Transverse colon (tissue), 4 donors: Measurements from ENCODE around the gene NFKB1. TPM values are rescaled to one million over a fixed set of nuclear protein-coding genes. Genes with fewer than 3 reads are reported as not detected.

Source experiments
- DNase-seq: peaks from one replicate; pipeline ENCODE4 v3.0.0-alpha.2; 2019
- H3K27ac ChIP-seq, 4 donors: fragments of 200-600 bp; sonication (generic); 2 replicates each; pipeline ENCODE4 v1.5.1; 2016 to 2018; ENCODE audit warnings: inconsistent platforms in 4 of 4
- H3K27me3 ChIP-seq: fragments of 200-600 bp; sonication (generic); 2 replicates; pipeline ENCODE4 v1.5.1; 2017; ENCODE audit warnings: inconsistent platforms
- H3K36me3 ChIP-seq, 4 donors: fragments of 200-600 bp; sonication (generic); 2 replicates each; pipeline ENCODE4 v1.5.1; 2017 to 2019; ENCODE audit warnings: inconsistent platforms in 4 of 4
- H3K4me1 ChIP-seq, 4 donors: fragments of 200-600 bp; sonication (generic); 2 replicates each; pipeline ENCODE4 v1.5.1; 2017 to 2020; ENCODE audit warnings: inconsistent platforms in 4 of 4
- H3K4me3 ChIP-seq, 4 donors: fragments of 200-600 bp; sonication (generic); 1 replicate in 1 of 4; 2 replicates in 3 of 4; pipeline versions ENCODE4 v1.5.1 to v1.6.1; 2017 to 2019; ENCODE audit warnings: inconsistent platforms in 4 of 4
- H3K9me3 ChIP-seq, 2 donors: fragments of 200-600 bp; sonication (generic); 2 replicates each; pipeline ENCODE4 v1.5.1; 2017 to 2019; ENCODE audit warnings: inconsistent platforms in 2 of 2
- CTCF ChIP-seq, 5 experiments: fragments of 200-600 bp in 3 of 5; fragments of 450-650 bp in 2 of 5; sonication (generic) in 3 of 5; IDR thresholded peaks; 1 replicate in 2 of 5; 2 replicates in 3 of 5; pipeline ENCODE4 v1.5.1; 2016 to 2017; ENCODE audit warnings: antibody characterized with exemption in 5 of 5, inconsistent platforms in 3 of 5, mild to moderate bottlenecking in 2 of 5, moderate library complexity in 1 of 5
- EP300 ChIP-seq: sonication (generic); formaldehyde crosslinking; IDR thresholded peaks from one replicate; pipeline ENCODE4 v1.6.1; 2017; ENCODE audit warnings: antibody characterized with exemption, low read depth
- POLR2A ChIP-seq: fragments of 450-650 bp; IDR thresholded peaks from one replicate; pipeline ENCODE4 v1.6.1; 2016; ENCODE audit warnings: antibody characterized with exemption, mild to moderate bottlenecking, moderate library complexity
- POLR2AphosphoS5 ChIP-seq, 3 donors: sonication (generic); formaldehyde crosslinking; IDR thresholded peaks; one replicate each; pipeline ENCODE4 v1.6.1; 2016; ENCODE audit warnings: antibody characterized with exemption in 3 of 3
- WGBS, 2 donors: methylation state at CpG; one replicate each; pipeline ENCODE4 v1.1.5; 2018; ENCODE audit warnings: low coverage in 1 of 2; 5-methylcytosine and 5-hydroxymethylcytosine counted together
- in situ Hi-C, 4 donors: fragments of 200-750 bp; cut with MboI; loops; one replicate each; pipeline versions ENCODE4 v1.15.0 to v1.15.1; 2017; ENCODE audit warnings: low sequenced_read_pairs in 3 of 4, low pct_ligation_motif_present in 1 of 4, low pct_unique_long_range_greater_than_20kb in 1 of 4
- intact Hi-C: fragments of 100-400 bp; cut with DNase I; formaldehyde crosslinking; loops from one replicate; pipeline ENCODE4 v1.15.1; 2023; ENCODE audit warnings: low total_unique reads
- total RNA-seq, 4 donors: library from RNA; depleted of rRNA; stranded (reverse); fragments of >200 nt; gene quantifications; one replicate each; pipeline ENCODE4 v1.1.0, GENCODE V29; 2016

NFKB1 gene
- total RNA-seq, 4 donors from 2014 or later, result 20.9 to 35.8 (median 25.2) TPM

DNA sequence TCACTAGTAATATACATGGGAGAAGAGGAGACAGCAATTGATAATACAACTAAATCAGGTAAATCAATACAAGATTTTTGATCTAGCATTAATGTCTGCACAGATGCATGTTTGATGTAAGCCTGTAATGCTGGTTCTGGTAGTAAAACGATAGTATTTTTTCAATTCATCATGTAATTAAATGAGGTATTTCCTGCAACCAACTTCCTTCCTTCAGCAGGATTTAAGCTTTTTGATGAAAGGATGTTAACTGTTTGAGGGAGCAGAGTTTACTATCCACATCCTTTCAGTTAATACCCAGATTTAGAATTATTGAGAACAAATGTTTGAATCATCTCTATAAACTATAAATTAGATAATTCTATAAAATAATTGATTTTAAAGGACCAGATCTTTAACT lies 31.4 kb upstream of the NFKB1 start:
- 14 to 16% methylated on average over 1 of the region's 1 CpG for WGBS, 2 donors
- Histone ChIP-seq H3K36me3 (no peaks in the 10 kb centered on the region), H3K4me3 (no peak overlapping the region), H3K27ac (no peak overlapping the region), H3K4me1 (peaks cover 0 to 22% (median 13%) of the 10 kb centered on the region in 4 donors), H3K9me3 (no peaks in the 10 kb centered on the region), H3K27me3 (no peaks in the 10 kb centered on the region)
- TF ChIP-seq EP300 (no peak), POLR2AphosphoS5 (IDR thresholded peaks at IDR 0.05) (no peak), POLR2A (no peak), CTCF (IDR thresholded peaks at IDR 0.05) (no peak)
- DNase-seq, result no peak
- in situ Hi-C loops, result no loop called here
- intact Hi-C loops, result no loop called here

GRCh38 chr4:102472441-102473013 lies 28.6 kb upstream of the NFKB1 start:
- in situ Hi-C loops, result no loop called here
- TF ChIP-seq CTCF (IDR thresholded peaks at IDR 0.05) (no peak), EP300 (no peak), POLR2A (no peak), POLR2AphosphoS5 (IDR thresholded peaks at IDR 0.05) (no peak)
- H3K27me3 ChIP-seq, result no peaks in the 10 kb centered on the region
- H3K4me3 ChIP-seq, result no peak overlapping the region
- peaks cover 0 to 22% (median 13%) of the 10 kb centered on the region in 4 donors for H3K4me1 ChIP-seq
- intact Hi-C loops, result no loop called here
- no peaks in the 10 kb centered on the region for H3K9me3 ChIP-seq
- WGBS, 2 donors, result 56 to 67% methylated on average over 1 of the region's 1 CpG
- H3K27ac ChIP-seq, result peak overlapping the region; percentile 13 to 51 (median 39)
- no peaks in the 10 kb centered on the region for H3K36me3 ChIP-seq
- DNase-seq, result no peak

- Histone ChIP-seq H3K27ac (peak overlapping the region in 2 of 4 donors; percentile 49 to 51), H3K27me3 (no peaks in the 10 kb centered on the region), H3K9me3 (no peaks in the 10 kb centered on the region), H3K4me3 (no peak overlapping the region), H3K4me1 (peaks cover 0 to 22% (median 13%) of the 10 kb centered on the region in 4 donors), H3K36me3 (no peaks in the 10 kb centered on the region)
- DNase-seq, result no peak
- TF ChIP-seq POLR2AphosphoS5 (IDR thresholded peaks at IDR 0.05), result no peak
- no peak for TF ChIP-seq POLR2A
- TF ChIP-seq CTCF (IDR thresholded peaks at IDR 0.05), result no peak
- TF ChIP-seq EP300, result no peak
- intact Hi-C loops, result no loop called here
- WGBS, 2 donors, result 33 to 44% methylated on average over 1 of the region's 1 CpG
- in situ Hi-C loops, result no loop called here
Measured at GRCh38 chr4:102473476-102473875, 27.7 kb upstream of the NFKB1 start.

DNA sequence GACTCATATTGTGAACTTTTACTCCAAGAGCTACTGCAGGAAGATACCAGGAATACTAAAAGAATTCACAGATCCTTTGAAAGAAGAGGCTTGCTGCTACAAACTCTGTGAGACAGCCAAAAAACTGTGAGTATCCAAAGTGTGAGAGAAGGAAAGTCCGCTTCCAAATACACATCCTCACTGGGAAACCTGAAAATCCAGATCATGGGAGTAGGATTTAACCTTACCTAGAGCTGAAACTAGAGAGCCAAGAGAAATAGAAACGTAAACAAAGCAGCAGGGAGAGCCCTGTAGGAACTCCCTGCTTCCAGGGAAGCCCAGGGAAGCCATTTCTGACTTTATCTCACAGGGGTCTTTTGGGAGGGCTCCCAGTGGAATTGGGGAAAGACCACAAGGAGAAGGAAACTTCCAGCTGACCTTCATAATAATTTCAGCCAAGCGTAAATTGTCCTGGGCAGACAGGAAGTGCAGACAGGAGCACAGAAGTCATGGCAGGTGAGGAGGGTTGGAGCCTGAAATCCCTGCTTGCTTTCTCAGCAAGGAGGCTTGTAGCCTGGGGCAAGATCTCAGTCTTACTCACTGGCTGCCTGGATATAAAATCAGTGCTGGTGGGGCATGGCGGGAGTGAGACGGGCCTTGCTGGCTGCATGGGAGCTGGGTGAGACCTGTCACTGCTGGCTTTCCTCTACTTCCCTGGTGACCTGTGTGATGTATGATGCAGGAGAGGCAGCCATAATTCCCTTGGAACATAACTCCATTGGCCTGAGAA lies 26.2 kb upstream of the NFKB1 start:
- no peaks in the 10 kb centered on the region for H3K36me3 ChIP-seq
- no peak overlapping the region for H3K4me3 ChIP-seq
- H3K27ac ChIP-seq, result no peak overlapping the region
- DNase-seq, result no peak
- in situ Hi-C loops (no loop called here), intact Hi-C loops (no loop called here)
- TF ChIP-seq POLR2AphosphoS5 (IDR thresholded peaks at IDR 0.05) (no peak), EP300 (no peak), POLR2A (no peak), CTCF (IDR thresholded peaks at IDR 0.05) (no peak)
- no peaks in the 10 kb centered on the region for H3K27me3 ChIP-seq
- H3K4me1 ChIP-seq, result peaks cover 0 to 22% (median 13%) of the 10 kb centered on the region in 4 donors
- H3K9me3 ChIP-seq, result no peaks in the 10 kb centered on the region
- WGBS, 2 donors, result 75 to 90% methylated on average over 1 to 5 of the region's 5 CpGs
